GM20000 (cell line): ENCODE results near the gene GSC.

Source experiments
- DNase-seq: peaks from one replicate; pipeline ENCODE4 v3.0.0; 2012; ENCODE audit warnings: low spot score
- TF ChIP-seq, protein P1 (sequence below): IDR thresholded peaks from 2 replicates; pipeline ENCODE4 v1.5.1; 2012; ENCODE audit warnings: mild to moderate bottlenecking, control low read depth; ENCODE audit errors: extremely low read depth, missing control alignments

The GSC gene

DNA sequence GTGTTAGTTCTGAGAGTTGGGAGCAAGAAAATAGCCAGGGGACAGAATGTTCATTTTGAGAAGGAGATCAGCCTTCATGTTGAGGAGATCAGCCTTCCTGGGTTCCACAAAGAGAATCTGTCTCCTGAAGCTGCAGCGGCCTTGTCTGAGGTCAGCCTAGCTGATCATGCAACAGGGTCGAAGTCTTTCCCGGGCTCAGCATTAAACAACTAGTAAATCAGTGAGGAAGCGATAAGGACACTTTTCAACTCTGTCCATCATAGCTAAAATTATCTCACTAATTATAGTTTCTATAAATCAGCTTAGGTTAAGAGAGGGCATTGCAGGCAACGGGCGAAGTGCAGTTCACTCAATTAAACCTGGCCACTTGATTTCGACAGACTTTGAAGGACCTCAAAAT is 7.5 kb downstream of the GSC start:
- no peak for DNase-seq
- TF ChIP-seq, protein P1, sequence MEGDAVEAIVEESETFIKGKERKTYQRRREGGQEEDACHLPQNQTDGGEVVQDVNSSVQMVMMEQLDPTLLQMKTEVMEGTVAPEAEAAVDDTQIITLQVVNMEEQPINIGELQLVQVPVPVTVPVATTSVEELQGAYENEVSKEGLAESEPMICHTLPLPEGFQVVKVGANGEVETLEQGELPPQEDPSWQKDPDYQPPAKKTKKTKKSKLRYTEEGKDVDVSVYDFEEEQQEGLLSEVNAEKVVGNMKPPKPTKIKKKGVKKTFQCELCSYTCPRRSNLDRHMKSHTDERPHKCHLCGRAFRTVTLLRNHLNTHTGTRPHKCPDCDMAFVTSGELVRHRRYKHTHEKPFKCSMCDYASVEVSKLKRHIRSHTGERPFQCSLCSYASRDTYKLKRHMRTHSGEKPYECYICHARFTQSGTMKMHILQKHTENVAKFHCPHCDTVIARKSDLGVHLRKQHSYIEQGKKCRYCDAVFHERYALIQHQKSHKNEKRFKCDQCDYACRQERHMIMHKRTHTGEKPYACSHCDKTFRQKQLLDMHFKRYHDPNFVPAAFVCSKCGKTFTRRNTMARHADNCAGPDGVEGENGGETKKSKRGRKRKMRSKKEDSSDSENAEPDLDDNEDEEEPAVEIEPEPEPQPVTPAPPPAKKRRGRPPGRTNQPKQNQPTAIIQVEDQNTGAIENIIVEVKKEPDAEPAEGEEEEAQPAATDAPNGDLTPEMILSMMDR, result no peak

- no peak for DNase-seq
Observed at GRCh38 chr14:94761997-94762377, 7.9 kb downstream of the GSC start.

GRCh38 chr14:94761348-94761996 is 8.4 kb downstream of the GSC start:
- no peak for DNase-seq
- TF ChIP-seq, protein P1, result no peak

More at GRCh38 chr14:94761997-94762377, 7.9 kb downstream of the GSC start:
- TF ChIP-seq, protein P1, result no peak

- DNase-seq, result no peak
- TF ChIP-seq, protein P1, result no peak
Observed at GRCh38 chr14:94756310-94756882, 13.5 kb downstream of the GSC start.

GRCh38 chr14:94754391-94754942 is 15.4 kb downstream of the GSC start:
- DNase-seq, result no peak
- TF ChIP-seq, protein P1, result no peak

DNA sequence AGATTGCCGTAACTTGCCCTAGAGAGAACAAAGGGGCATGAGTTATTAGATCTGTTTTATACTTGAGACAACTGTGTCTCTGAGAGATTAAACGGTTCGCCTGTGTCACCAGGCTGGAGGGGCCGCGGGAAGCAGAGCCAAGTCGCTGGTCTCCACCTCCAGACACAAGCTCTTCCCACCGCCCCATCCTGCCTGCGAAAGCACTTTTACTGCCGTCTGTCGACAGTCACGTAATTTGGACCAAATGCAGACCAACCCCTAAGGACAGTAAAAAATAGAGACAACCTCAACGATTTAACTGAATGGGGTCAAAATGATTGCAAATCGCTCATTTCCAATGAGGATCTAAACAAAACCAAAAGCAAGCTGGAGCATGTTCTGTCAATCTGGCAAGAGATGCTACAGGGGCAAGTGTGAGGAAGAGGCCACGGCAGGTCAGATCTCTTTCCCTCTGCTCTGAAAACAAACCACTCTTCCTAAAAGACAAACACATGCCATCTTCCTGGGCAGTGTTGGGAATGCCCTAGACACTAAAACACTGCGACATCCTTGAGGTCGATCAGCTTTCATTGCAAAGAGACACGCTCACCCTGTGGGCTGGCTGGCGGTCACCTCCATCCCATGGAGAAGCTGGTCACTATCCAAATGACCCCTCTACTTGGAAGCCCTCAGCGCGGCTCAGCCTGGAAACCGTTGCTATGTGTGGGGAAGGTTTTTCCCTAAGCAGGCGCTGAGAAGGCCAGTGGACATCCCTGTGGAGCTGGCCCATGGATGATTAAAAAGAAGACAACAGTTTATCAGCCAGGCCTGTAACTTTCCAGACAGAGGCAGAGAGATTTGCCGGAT is 17.1 kb downstream of the GSC start:
- TF ChIP-seq, protein P1, result no peak
- no peak for DNase-seq

GRCh38 chr14:94751956-94752355 is 18.0 kb downstream of the GSC start:
- DNase-seq, result no peak
- TF ChIP-seq, protein P1, result no peak
